Right ventricle myocardium inferior (tissue), 1 donor: ENCODE data around the gene GPR37L1. TPM values are rescaled to one million over a fixed set of nuclear protein-coding genes. Genes with fewer than 3 reads are reported as not detected.
"Not testable (repeated sequence)": the region's sequence is repeated elsewhere in the genome, so short reads cannot be mapped to it uniquely, and the experiment has no call there.

Source experiments
- ATAC-seq: fragments of 200-7000 bp; cut with Tn5 transposase; one replicate; pipeline ENCODE4 v1.9.1; 2020; ENCODE audit warnings: mild to moderate bottlenecking, moderate library complexity
- DNase-seq: peaks from one replicate; pipeline ENCODE4 v3.0.0; 2021; ENCODE audit errors: missing footprints
- intact Hi-C: fragments of 100-400 bp; cut with DNase I; formaldehyde crosslinking; loops from one replicate; pipeline ENCODE4 v1.11.0; 2022
- total RNA-seq: library from RNA; stranded (reverse); fragmentation: NEBNext Ultra II Directional; extraction: Animal tissue kit (Norgen Biotek cat#: 25700); gene quantifications from one replicate; pipeline ENCODE4 v1.2.1, GENCODE V29; 2021
- donor health status: DM: no; HTN: yes; CAD: no; lungs with severe emphysema.

Gene GPR37L1
- total RNA-seq, 1 donor from 2014 or later: 0.08 TPM

DNA sequence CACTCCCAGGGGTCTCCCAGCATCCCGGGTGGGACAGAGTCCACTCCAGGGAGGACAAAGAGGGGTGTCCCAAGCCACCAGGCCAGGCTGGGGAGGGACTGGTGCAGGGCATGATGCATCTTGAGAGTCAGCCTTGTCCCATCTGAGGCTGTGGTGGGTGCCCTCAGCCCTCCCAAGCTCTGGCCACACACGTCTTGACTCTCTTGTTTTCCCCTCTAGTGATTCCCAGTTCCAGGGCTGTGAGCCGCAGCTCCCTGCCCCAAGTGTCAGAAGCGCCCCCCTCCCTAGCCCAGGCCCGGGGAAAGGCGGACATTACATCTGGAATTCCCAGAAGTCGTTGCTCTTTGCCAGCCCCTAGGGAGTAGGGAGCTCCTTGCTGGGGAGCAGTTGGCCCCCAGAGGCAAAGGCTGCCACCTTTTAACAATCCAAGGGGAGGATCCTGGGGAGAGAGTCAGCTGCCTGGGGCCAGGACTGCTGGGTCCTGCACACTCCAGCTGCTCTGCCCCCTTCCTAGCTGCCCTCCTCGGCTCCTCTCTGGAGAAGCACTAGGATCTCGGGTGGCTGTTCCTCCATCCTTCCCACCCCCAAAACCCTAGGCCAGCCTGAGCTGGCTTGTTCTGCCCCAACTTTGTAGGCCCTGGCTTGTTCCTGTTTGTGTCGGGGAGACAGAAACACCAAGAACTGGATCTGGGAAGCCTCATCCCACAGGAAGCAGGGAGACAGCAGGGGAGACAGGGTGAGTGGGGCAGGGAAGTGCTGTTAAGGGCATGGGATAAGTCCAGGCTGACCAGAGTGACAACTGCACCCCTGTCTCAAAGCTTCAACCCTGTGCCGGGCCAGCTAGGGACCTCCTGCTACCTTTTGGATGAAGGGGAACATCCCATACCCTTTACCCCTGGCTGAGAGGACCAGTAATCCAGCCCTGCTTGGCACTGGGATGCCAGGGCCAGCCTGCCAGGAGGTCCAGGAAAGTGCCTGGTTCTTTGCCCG, 40.9 kb downstream of the GPR37L1 start:
- no peak for ATAC-seq
- intact Hi-C loops: no loop called here
- no peak for DNase-seq

DNA sequence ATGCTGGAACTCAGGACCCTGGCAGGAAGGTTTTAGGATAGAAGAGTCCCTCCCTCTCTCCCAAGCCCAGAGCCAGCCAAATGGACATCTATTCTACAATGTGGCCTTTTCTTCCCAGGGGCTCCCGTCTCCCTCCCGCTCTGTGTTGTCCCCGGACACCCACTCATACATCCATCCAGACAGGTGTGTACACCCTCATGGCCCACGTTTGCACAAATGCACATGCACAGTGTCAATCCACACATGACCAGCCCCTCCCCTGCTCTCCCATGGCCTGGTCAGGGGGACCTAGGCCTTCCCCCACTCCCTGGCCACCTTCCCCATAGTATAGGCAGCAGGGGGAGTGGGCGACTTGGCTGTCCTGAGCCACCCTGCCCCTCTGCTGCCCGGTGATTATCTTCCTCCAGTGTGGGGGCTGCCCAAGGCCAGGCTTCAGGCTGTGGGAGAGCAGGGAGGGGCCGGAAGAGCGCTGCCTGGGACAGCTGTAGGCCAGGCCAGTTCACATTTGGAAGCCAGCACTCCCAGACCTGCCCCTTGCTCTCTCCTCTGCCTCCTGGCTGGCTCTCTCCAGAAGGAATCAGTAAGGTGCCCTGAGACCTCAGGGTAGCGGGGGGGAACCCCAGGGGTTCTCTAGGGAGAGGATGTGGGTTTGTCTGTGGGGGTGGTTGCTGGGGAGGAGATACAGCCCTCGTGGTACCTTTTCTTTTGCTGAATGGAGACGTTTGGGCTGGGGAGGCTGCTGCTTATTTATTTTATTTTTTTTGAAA, 41.7 kb downstream of the GPR37L1 start:
- ATAC-seq (no peak), DNase-seq (no peak)

DNA sequence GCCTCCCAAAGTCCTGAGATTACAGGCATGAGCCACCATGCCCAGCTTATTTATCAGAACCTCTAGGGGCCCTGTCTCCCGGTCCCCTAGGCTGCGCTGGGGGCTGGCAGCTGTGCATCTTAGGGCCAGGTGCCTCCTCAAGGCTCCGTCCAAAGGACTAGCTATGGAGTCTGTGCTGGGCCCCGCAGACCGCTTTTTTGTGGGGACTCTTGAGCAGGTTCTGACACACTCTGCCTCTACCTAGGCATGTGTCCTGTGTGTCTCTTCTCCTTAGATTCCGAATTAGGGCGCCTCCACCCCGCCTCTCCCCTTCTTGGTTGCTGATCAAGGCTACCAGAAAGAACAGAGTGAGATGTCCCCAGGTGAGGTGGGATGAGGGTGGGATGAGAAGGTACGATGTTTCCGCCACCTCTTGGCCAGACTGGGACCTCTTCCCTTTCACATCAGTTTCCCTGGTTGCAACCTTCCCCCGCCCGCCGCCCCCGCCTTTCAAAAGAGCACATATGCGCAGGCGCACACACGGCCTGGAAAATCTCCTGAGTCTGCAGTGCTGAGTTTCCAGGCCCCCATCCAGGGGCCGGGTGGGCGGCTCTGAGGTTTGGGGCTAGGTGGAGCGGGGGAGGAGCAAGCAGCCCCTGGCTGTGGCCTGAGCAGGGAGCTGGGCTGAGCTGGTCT, 42.7 kb downstream of the GPR37L1 start:
- DNase-seq (no peak), ATAC-seq (no peak)
- intact Hi-C loops: no loop called here

More for the DNA sequence above, 41.7 kb downstream of the GPR37L1 start:
- intact Hi-C loops: no loop called here

DNA sequence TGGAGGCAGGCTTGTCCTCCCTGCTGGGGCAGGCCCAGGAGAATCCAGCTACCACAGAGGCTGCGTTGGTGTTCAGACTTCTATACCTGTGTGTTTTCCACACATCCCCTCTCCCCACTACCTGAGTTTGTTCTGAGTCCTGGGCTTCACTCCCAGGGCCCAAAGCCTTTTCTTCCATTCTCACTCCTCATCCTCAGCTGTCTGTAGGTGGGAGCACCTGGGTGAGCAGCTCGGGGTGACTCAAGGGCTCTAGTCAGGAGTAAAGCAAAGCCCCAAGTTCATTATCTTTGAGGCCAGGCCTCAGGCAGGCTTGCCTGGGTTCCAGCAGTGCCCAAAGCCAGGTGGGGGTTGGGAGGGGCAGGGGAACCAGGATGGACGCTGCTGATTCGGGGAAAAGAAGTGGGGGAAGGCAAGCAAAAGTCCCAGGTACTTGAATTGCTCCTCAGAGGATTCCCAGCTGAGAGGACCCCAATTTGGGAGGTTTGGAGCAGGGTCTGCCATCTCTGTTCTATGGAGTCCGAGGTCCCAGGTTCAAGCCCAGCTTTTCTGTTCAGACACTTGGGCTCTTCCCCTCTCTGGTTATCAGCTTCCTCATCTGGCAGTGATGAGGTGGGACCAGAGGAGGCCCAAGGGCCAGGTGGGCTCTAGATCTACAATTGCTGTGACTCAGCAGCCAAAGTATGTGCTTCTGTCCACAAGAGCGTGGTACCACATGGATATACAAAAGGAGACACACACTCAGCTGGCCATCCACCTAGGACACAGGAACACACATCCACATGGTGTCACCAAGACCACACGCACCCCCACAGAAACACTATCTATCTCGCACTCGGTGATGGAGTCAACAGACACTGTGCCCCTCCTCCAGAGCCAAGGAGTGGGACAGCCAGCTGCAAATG, 43.5 kb downstream of the GPR37L1 start:
- intact Hi-C loops: no loop called here
- DNase-seq (no peak), ATAC-seq (no peak)

DNA sequence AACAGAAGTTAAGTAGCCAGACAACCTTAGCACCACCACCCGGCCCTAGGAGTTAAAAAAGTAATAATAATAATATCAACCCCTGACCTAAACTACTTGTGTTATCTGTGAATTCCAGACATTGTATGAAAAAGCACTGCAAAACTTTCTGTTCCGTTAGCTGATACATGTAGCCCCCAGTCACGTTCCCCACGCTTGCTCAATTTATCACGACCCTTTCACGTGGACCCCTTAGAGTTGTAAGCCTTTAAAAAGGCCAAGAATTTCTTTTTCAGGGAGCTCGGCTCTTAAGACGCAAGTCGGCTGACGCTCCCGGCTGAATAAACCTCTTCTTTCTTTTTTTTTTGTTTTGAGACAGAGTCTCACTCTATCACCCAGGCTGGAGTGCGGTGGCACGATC, 44.3 kb downstream of the GPR37L1 start:
- DNase-seq, intact Hi-C loops, ATAC-seq: not testable (repeated sequence)

DNA sequence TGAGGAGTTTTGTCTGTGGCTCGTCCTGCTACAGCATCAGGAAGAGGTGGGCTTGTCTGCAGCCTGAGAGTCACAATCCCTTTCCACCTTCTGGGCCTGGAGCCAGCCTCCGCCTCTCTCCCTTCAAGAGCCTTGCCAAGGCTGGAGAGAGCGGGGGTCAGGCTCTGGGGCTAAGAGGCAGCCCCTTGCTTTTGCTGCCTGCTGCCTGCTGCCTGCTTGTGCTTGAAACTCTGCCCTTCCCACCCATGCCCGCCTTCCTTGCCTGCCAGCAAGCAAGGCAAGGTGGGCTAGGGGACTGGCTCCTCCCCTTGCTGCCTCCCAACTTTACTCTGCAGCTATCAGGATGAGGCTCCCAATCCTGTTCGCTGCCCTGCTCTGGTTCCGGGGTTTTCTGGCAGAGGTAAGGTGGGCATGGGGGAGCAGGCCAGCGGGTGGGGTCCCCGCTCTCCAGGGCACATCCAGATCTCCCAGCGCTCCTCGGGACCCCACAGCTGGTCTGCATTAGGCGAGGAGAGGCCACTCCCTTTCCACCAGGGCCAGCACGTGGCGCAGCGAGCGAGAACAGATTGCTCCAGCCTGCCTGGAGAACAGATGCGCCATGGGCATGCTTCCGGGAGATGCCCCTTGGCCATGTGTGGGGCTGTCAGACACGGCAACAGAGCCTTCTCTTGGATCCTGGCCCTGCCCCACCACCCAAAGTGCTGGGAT, 45.1 kb downstream of the GPR37L1 start:
- DNase-seq (no peak), ATAC-seq (no peak)
- intact Hi-C loops: no loop called here

DNA sequence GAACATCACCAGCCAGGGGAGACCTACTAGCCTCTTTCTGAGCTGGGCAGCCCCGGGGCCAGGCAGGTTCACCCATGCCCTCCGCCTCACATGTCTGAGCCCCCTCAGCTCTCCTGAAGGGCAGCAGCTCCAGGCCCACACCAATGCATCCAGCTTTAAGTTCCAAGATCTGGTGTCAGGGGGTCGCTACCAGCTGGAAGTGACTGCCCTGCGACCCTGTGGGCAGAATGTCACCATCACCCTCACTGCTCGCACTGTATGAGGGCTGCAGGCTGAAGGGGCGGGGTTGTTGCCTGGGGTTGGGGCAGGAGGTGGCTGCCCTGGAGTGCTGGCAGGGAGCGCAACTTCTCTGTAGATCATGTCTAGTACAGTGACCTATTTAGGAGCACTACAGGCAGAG, 46.1 kb downstream of the GPR37L1 start:
- DNase-seq (no peak), ATAC-seq (no peak)
- intact Hi-C loops: no loop called here

DNA sequence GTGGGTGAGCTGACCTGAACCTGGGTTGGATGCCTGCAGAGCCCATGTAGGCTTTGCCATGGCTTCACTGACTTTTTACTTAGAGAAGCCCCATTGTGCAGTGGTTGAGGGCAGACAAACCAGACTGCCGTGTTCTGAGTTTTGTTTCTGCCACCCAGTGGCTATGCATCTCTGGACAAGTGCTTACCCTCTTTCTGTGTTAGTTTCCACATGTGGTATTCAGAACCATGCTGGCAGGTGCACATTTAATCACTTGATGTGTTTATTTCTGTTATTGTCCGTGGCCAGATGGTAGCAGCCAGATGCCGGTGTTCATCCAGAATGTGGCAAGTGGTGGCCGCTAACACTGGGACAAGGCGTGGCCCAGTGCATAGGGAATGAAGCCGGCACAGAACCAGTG, 48.0 kb downstream of the GPR37L1 start:
- intact Hi-C loops: no loop called here
- ATAC-seq (no peak), DNase-seq (no peak)

DNA sequence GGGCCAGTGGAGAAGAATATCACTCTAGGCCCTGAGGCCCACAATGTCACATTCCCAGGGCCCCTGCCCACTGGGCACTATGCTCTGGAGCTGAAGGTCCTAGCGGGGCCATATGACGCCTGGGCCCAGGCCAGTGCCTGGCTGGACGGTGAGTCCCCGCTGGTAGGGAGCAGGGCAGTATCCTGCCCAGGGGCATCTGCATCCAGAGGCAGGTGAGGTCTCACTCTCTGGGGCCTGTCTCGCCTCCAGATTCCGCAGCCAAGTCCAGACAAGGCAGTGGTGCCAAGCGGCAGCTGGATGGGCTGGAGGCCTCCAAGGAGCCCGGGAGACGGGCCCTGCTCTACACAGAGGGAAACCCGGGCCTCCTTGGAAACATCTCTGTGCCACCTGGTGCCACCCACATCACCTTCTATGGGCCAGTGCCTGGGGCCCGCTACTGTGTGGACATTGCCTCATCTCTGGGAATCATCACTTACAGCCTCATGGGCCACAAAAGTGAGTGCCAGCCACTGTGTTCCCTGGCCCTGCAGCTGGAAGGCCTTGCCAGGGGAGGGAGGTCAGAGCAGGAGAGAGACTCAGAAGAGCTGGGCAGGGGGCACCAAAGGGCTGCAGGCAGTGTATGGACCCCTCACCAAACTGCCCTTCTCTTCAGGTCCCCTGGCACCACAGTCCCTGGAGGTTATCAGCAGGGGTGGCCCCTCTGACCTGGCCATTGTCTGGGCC, 48.7 kb downstream of the GPR37L1 start:
- intact Hi-C loops: no loop called here
- DNase-seq (no peak), ATAC-seq (peak; percentile 11)

DNA sequence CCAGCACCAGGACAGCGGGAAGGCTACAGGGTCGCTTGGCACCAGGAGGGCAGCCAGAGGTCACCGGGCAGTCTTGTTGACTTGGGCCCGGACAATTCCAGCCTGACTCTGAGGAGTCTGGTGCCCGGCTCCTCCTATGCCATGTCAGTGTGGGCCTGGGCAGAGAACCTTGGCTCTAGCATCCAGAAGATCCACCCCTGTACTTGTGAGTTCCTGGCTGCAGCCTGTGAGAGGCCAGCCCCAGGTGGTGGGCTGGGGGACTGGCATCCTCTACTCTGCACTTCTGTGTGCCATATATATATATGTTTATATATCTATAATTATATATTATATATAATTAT, 49.3 kb downstream of the GPR37L1 start:
- ATAC-seq (peak; percentile 3), DNase-seq (no peak)
- intact Hi-C loops: no loop called here

DNA sequence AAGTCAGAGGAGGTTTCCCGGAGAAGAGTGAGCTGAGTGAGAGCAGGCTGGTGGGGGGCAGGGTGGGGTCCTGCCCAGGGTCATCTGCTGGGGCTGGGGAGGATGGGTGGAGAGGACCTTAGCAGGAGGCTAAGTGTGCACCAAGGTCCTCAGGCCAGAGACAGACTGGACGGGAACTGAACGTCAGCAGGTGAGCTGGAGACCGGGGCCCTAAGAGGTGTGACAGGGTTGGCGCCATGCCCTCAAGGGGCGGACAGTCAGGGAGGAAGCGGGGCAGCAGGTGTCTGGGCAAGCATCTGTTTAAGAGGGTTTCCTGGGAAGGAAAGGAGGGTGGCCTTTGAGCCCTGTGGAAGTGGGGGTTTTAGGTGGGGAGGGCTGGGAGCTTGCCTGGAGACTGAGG, 51.3 kb downstream of the GPR37L1 start:
- intact Hi-C loops: no loop called here
- DNase-seq (no peak), ATAC-seq (no peak)

DNA sequence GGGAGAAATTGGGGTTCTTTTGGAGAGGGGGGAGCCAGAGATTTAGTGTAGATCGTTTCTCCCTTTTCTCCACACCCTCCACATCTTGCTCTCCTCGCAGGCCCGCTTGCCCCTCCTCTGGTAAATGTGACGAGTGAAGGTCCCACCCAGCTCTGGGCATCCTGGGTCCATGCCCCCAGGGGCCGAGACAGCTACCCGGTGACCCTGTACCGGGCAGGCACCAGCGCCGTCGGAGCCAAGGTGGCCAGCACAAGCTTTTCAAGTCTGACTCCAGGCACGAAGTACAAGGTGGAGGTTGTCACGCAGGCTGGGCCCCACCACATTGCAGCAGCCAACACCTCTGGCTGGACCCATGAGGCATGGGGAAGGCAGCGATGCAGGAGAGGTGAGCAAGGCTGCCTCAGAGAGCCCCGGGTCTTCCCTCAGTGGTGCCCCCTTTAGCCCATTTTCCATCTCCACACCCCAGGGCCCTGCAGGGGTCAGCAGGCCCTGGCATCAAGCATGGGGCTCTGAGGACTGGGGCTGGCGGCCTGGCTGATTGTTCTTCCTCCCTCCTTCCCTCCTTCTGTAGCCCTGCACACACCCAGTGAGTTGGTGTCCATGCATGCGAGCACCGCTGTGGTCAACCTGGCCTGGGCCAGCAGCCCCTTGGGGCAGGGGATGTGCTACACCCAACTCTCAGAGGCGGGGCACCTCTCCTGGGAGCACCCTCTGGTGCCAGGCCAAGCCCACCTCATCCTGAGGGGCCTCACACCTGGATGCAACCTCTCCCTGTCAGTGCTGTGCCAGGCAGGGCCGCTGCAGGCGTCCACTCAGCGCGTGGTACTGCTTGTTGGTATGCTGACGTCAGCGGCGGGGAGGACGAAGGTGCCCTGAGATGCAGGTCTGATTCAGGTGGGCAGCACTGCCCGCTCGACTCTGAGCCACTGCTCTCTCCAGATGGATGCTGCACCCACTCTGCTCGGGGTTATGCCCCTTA, 54.5 kb downstream of the GPR37L1 start:
- intact Hi-C loops: no loop called here
- ATAC-seq: no peak
- no peak for DNase-seq

DNA sequence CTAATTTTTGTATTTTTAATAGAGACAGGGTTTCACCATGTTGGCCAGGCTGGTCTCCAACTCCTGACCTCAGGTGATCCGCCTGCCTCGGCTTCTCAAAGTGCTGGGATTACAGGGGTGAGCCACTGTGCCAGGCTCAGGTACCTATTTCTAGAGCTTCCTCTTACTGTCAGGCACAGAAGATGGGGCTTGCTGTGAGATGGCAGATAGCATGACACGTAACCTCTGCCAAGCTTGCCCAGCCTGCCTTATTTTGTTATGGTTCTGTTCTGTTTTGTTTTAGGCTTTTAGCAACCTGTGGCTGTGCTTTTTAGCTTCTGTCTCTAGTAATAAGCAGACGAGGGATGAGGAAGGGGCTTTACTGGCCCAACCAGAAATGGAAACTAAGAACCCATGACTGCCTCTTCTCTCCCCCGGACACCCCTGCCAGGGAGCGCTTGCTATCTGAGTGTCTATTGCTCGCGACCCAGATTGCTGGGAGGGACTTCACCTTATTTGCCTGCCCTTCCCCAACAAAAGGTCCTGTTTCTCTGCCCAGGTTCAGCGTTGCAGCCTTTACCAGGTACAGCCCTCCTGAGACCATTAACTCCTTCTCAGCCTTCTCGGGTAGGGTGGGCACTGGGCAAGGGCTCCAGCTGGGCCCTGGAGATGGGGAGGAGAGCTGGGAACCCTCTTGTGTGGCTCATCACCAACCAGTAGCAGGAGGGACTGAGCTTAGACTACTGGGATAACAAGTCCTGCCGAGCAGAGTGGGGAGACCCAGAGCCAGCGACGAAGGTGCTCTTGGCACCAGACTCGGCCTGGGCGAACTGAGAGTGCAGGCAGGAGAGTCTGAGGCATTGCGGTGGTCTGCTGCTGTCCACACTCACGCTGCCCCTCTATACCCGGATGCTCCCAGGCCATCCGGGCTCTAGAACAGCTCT, 57.4 kb downstream of the GPR37L1 start:
- DNase-seq (no peak), ATAC-seq (no peak)
- intact Hi-C loops: no loop called here

DNA sequence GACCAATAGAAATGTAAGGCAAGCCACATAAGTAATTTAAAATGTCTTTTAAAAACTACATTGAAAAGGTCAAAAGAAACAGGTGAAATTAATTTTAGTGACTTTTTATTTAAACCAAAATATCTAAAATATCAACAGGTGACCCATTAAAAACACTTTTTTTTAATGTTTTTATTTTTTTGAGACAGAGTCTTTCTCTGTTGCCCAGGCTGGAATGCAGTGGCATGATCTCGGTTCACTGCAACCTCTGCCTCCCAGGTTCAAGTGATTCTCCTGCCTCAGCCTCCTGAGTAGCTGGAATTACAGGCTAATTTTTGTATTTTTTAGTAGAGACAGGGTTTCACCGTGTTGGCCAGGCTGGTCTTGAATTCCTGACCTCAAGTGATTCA, 58.0 kb downstream of the GPR37L1 start:
- ATAC-seq, DNase-seq, intact Hi-C loops: not testable (repeated sequence)

DNA sequence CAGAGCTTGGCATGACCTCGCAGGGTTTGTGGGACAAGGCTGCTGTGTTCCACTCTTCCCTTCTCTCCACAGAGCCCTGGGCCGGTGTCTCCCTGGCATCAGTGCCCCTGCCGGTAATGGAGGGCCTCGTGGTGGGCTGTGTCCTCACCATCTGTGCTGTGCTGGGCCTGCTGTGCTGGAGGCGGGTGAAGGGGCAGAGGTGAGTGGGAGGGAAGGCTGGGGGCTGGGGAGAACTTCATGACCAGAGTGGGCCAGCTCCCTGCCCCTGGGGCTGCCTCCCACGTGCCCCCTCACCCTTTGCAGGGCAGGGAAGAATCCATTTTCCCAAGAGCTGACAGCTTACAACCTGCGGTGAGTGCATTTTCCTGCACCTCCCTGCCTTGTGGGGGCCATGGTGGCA, 58.9 kb downstream of the GPR37L1 start:
- intact Hi-C loops: no loop called here
- DNase-seq (no peak), ATAC-seq (no peak)
